ENCODE measurements around the gene TNFRSF1B.

TNFRSF1B gene

GRCh38 chr1:12176298-12177118 is 9.7 kb downstream of the TNFRSF1B start:
- no peak for DNase-seq

GRCh38 chr1:12177156-12177998 is 10.6 kb downstream of the TNFRSF1B start:
- DNase-seq, result no peak

GRCh38 chr1:12177999-12178441 is 11.2 kb downstream of the TNFRSF1B start:
- DNase-seq, result peak in 2 of 14 donors; percentile 11 to 18

GRCh38 chr1:12178511-12178910 is 11.7 kb downstream of the TNFRSF1B start:
- DNase-seq, result no peak

- no peak for DNase-seq
Measured at GRCh38 chr1:12179111-12179519, 12.3 kb downstream of the TNFRSF1B start.

- no peak for DNase-seq
Measured at GRCh38 chr1:12179676-12180075, 12.9 kb downstream of the TNFRSF1B start.

GRCh38 chr1:12180315-12180714 is 13.5 kb downstream of the TNFRSF1B start:
- DNase-seq, result peak in 8 of 14 donors; percentile 11 to 73 (median 52)

- no peak for DNase-seq
Measured at GRCh38 chr1:12180903-12181302, 14.1 kb downstream of the TNFRSF1B start.

GRCh38 chr1:12181568-12181967 is 14.8 kb downstream of the TNFRSF1B start:
- no peak for DNase-seq

GRCh38 chr1:12182410-12182984 is 15.7 kb downstream of the TNFRSF1B start:
- no peak for DNase-seq

- DNase-seq, result no peak
Measured at GRCh38 chr1:12183095-12183794, 16.5 kb downstream of the TNFRSF1B start.

- peak in 10 of 14 donors; percentile 28 to 75 (median 64) for DNase-seq
Measured at GRCh38 chr1:12184008-12184681, 17.4 kb downstream of the TNFRSF1B start.

GRCh38 chr1:12185036-12185917 is 18.5 kb downstream of the TNFRSF1B start:
- no peak for DNase-seq

GRCh38 chr1:12185918-12186678 is 19.3 kb downstream of the TNFRSF1B start:
- DNase-seq, result peak in 1 of 14 donors; percentile 5

GRCh38 chr1:12186679-12186985 is 19.8 kb downstream of the TNFRSF1B start:
- DNase-seq, result no peak

- DNase-seq, result no peak
Measured at GRCh38 chr1:12188115-12188514, 21.3 kb downstream of the TNFRSF1B start.

- no peak for DNase-seq
Measured at GRCh38 chr1:12188657-12189327, 22.0 kb downstream of the TNFRSF1B start.

GRCh38 chr1:12189328-12189682 is 22.5 kb downstream of the TNFRSF1B start:
- DNase-seq, result no peak

- DNase-seq, result no peak
Measured at GRCh38 chr1:12191242-12192032, 24.6 kb downstream of the TNFRSF1B start.
